ELR (cell line): Measurements from ENCODE around the gene ZNF750.

ENCODE experiments used
- DNase-seq: peaks from one replicate; pipeline ENCODE4 v3.0.0-alpha.2; 2015; ENCODE audit warnings: low read depth

Gene ZNF750

GRCh38 chr17:82835122-82835521, 4.7 kb downstream of the ZNF750 start:
- DNase-seq = no peak

DNA sequence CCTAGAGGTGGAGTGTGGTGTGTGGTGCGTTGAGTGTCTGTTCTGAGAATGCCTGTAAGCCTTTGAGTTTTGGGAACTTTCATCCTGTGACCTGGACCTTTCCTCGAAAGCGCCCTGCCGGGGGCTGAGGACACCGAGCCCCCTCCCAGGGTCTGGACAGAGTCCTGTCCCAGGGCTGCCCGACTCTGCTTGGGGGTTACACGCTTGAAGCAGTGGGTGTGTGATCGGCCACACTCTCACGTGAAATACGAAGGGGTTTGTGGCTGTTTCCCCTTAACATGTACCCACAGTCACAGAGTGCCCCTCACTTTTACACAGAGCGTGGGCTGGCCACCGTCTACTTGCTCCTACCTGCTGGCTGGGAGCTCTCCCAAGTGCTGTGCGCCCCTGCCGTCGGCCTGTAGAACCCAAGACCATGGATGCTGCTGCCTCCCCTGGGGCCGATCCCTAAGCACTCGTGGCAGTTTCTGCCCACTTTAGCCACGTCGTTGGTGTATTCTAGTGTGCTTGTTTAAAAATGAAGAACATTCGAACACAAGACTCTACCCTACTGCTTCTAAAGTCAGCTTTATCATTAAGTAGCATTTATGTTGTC, 6.8 kb downstream of the ZNF750 start:
- no peak for DNase-seq

- no peak for DNase-seq
Measured at GRCh38 chr17:82832411-82832810, 7.4 kb downstream of the ZNF750 start.

DNA sequence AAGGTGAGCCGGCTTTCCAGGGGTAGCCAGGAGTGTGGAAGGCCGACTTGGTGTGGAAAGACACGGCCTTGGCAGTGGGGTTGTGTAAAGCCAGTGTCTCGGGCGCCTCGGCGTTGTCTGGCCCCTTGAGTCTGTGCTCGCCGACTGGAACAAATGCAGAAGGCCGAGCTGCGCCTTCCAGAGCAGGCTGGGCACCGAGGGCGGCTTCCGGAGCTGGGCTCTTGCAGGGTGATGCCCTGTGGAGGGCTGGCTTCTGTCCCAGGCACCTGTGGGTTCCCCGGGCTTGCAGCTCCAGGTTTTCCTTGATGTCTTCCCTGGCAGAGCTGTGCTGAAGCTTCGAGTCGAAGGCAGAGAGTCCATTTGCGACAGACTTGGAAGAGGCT, 8.0 kb downstream of the ZNF750 start:
- DNase-seq = no peak

DNA sequence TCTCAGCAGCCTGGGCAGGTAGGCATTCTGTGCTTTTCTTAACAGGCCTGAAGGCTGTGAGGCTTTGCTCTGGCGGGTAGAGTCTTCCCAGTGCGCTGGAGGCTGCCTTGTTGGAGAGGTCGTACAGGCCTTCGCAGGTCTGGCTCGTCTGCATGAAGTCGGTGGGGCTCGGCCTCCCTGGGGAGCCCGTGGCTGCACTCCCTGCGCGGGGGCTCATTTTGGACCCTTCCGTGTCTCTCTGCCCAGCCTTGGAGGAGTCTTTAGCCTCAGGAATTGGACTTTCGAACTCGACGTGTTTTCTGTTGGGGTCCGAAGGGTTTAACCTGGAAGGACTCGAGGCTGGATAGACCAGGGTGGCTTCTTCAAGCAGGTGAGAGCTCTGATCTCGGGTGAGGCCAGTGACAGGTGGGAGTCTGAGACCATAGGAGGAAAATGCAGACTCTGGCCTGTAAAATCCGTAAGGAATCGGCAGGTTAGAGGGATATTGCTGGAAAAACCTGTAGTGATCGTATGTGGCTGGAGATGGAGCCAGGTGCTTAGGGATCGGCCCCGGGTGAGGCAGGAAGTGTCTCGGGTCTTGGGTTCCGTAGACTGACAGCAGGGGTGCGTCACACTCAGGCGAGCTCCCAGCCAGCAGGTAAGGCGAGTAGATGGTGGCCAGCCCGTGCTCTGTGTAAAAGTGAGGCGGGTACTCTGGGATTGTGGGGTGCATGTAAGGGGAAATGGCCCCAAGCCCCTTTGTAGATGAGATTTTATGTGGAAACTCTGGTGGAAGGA, 8.6 kb downstream of the ZNF750 start:
- DNase-seq = no peak

- no peak for DNase-seq
Measured at GRCh38 chr17:82830249-82830661, 9.6 kb downstream of the ZNF750 start.

DNA sequence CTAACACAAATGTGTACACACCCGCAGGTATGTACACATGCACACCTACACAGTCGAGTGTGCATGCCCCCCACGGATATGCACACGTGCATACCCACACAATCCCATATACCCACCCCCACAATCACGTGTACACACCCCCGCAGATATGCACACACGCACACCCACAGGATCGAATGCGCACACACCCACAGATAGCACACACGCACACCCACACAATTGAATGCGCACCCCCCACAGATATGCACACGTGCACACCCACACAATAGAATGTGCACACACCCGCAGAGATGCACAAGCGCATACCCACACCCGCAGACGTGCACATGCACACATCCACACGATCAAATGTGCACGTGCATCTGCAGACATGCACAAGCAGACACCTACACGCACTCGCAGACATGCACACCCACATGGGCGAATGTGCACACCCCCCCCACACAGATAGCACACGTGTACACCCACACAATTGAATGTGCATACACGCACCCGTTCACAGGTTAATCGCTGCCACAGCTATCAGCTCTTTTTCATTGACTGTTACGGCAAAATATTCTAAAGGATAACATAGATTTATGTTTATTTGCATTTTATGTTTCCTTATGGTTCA, 10.8 kb downstream of the ZNF750 start:
- DNase-seq = no peak

DNA sequence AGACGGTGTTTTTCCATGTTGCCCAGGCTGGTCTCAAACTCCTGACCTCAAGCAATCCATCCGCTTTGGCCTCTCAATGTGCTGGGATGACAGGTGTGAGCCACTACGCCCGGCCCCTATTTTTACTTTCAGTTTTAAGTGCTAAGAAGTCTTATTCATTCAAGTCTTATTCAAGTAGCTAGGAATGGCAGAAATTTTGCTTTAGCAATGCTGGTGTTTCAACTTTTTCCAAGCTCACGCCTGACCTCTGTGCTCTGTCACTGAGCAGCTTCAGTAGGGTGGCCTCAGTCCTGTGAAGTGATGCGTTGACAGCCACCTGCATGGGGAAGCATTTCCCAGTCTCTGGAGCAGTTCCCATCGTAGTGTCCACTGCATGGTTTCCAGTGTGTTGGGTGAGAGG, 12.9 kb downstream of the ZNF750 start:
- no peak for DNase-seq

DNA sequence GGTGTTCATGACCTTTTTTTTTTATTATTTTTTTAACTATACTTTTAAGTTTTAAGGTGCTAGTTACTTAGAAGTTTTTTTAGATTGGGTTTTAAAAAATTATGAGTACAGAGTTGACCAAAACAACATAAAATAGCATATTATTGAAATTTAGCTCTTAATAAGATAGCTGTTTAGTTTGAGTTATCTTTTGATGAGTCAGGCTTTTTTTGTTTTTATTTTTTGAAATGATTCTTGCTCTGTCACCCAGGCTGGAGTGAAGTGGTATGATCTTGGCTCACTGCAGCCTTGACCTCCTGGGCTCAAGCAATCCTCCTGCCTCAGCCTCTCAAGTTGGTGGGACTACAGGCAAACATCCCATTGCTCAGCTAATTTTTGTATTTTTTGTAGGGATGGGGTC, 13.6 kb downstream of the ZNF750 start:
- DNase-seq = no peak

GRCh38 chr17:82825540-82826124, 14.2 kb downstream of the ZNF750 start:
- no peak for DNase-seq

GRCh38 chr17:82823004-82823403, 16.8 kb downstream of the ZNF750 start:
- peak; percentile 22 for DNase-seq

DNA sequence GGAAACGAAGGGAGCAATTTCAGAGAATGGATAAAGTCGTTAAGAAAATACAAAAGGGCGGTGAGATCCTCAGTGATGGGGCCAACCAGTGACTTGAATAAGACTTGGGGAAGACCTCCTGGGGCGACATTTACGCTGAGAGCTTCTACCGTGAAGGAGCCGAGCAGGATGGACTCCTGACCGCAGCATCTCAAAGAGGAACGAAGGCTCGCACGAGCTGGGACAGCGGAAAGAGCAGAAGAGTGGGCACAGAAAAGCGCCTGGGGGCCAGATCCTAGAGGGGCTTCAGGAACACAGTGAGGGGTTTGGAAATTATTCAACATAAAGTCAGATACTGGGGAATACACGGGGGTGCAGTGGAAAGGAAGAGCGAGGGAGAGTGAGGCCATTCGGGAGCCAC, 17.5 kb downstream of the ZNF750 start:
- no peak for DNase-seq

- no peak for DNase-seq
Measured at GRCh38 chr17:82821554-82821953, 18.3 kb downstream of the ZNF750 start.

GRCh38 chr17:82820278-82821251, 19.3 kb downstream of the ZNF750 start:
- no peak for DNase-seq

- no peak for DNase-seq
Measured at GRCh38 chr17:82817947-82818346, 21.9 kb downstream of the ZNF750 start.

DNA sequence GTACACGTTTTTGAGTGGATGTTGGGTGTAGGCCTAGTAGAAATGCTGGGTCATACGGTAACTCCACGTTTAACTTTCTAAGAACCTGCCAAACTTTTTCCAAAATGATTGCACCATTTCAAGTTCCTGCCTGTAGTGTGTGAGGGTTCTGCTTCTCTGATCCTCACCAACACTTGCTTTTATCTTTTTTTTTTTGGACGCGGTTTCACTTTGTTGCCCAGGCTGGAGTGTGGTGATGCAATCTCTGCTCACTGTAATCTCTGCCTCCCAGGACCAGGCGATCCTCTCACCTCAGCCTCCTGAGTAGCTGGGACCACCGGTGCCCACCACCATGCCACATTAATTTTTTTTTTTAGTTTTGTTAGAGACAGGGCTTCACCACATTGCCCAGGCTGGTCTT, 23.5 kb downstream of the ZNF750 start:
- DNase-seq = no peak

GRCh38 chr17:82815790-82816305, 24.0 kb downstream of the ZNF750 start:
- no peak for DNase-seq

GRCh38 chr17:82815354-82815753, 24.5 kb downstream of the ZNF750 start:
- DNase-seq = no peak

DNA sequence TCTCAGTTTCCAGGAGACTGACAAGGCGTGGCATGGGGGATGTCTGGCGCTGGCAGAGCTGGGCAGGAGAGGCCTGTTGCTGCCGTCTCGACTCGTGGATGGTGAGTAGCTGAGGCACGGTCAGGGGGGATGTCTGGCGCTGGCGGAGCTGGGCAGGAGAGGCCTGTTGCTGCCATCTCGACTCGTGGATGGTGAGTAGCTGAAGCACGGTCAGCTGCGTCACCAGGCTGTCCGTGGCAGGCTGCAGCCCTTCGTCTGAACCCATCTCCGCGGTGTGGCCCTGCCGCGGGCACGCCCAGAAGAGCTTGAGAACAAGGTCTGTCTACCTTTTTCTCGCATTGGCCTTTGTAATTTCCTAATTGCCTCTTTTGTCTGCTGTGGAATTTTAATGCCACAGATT, 25.0 kb downstream of the ZNF750 start:
- no peak for DNase-seq

DNA sequence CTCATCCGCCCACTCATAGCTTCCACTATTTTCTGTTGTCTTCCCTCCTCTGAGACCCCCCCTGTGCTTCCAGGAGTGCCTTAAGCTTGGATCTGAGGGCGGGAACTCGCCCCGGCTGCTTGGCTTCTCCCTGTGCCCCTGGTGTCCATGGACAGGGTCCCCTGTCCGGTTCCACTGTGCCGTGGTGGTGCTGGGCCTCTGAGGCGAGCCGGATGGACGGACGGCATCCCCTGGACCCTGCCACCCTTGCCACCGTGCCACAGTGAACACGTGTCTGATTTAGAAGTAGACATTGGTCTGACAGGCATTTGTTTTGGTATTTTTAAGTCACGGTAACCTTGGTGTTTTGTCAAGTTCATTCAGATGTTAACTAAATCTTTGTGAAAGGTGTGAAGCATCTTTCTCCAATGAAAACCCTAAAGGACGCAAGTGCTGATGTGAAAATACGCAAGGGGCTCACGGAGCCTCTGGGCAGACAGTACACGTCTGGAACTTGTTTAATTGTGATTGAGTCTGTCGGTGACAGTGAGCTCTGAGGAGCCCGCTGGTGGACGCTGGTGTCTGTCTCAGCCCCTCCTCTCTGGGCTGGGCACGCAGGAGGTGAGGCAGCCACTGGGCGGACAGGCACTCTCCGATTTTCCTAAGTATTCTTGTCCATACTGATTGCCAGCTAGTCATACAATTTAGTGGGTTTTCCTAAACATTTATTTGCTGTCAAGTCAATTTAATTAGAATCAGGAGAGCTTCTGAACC, 26.3 kb downstream of the ZNF750 start:
- DNase-seq = no peak

DNA sequence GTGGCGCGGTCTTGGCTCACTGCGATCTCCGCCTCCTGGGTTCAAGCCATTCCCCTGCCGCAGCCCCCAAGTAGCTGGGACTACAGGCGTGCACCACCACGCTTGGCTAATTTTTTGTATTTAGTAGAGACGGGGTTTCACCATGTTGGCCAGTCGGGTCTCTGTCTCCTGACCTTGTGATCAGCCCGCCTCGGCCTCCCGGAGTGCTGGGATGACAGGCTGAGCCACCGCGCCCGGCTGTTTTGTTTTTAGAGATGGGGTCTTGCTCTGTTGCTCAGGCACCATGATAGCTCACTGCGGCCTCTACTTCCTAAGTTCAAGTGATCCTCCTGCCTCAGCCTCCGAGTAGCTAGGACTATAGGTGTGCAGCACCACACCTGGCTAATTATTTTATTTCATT, 27.2 kb downstream of the ZNF750 start:
- no peak for DNase-seq
